Measurements from ENCODE around the gene RNF13.
A peak's percentile ranks its signal among the peaks of the same experiment; 100 is the strongest.
"Not testable (repeated sequence)": the region's sequence is repeated elsewhere in the genome, so short reads cannot be mapped to it uniquely, and the experiment has no call there.

Gene RNF13

GRCh38 chr3:149898771-149899170, 85.8 kb downstream of the RNF13 start:
- DNase-seq (ENCODE audit: low spot score) = no peak

- DNase-seq (ENCODE audit: low spot score) = no peak
These were observed 87.3 kb downstream of the RNF13 start for GRCh38 chr3:149900322-149900721.

DNA sequence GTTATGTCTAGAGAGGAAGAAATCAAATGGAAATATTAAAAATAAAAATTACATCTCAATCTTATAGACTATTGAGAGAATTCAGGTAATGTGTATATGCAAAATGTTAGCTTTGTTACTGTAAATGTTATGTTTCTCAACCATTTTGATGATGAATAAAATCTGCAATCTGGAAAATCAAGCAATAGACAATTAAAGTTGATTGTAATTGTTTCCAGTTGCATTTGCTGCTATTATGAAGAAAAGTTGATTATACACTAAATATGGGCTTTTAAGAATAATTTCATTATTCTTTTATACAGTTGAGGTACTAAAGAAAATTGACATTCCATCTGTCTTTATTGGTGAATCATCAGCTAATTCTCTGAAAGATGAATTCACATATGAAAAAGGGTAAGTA, 88.8 kb downstream of the RNF13 start:
- DNase-seq (ENCODE audit: low spot score) = no peak

- peak; percentile 69 for DNase-seq (ENCODE audit: low spot score)
These were observed 89.6 kb downstream of the RNF13 start for GRCh38 chr3:149902498-149903139.

GRCh38 chr3:149906036-149906435, 93.0 kb downstream of the RNF13 start:
- no peak for DNase-seq (ENCODE audit: low spot score)

- DNase-seq (ENCODE audit: low spot score) = peak; percentile 32
These were observed 95.5 kb downstream of the RNF13 start for GRCh38 chr3:149908424-149908957.

GRCh38 chr3:149909923-149910322, 96.9 kb downstream of the RNF13 start:
- no peak for DNase-seq (ENCODE audit: low spot score)

DNA sequence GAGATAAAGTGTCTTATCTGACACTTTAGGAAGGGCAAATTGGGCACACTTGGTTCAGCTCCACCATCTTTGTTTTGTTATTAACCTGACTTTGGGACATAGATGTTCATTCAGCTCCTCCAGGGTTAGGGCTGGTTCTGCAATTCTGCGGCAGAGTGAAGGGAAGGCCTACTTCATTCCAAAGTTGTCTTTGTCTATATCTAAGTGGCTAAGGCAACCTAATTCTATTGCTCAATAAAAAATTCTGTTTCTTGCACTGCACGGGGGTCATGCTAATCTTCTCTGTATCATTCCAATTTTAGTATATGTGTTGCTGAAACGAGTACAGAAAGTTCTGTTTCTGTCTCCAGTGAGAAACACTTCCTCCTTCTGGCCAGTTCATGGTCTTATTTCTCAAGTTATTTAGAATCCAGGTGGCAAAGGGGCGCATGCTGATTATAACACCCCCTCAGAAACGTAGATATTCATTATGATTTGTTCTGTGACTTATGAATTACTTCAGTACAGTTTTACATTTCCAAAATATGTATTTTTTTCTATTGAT, 104.2 kb downstream of the RNF13 start:
- no peak for DNase-seq (ENCODE audit: low spot score)

- no peak for DNase-seq (ENCODE audit: low spot score)
These were observed 106.5 kb downstream of the RNF13 start for GRCh38 chr3:149919509-149919908.

DNA sequence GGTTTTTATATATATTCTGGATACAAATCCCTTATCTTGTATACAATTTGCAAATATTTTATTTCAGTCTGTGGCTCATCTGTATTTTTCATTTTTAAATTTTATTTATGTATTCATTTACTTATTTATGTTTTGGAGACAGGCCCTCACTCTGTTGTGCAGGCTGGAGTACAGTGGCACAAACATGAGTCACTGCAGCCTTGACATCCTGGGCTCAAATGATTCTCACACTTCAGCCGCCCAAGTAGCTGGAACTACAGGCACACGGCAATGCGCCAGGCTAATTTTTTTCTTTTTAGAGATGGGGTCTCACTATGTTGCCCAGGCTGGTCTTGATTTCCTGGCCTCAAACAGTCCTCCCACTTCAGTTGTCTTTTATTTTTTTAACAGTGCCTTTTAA, 107.1 kb downstream of the RNF13 start:
- no peak for DNase-seq (ENCODE audit: low spot score)

DNA sequence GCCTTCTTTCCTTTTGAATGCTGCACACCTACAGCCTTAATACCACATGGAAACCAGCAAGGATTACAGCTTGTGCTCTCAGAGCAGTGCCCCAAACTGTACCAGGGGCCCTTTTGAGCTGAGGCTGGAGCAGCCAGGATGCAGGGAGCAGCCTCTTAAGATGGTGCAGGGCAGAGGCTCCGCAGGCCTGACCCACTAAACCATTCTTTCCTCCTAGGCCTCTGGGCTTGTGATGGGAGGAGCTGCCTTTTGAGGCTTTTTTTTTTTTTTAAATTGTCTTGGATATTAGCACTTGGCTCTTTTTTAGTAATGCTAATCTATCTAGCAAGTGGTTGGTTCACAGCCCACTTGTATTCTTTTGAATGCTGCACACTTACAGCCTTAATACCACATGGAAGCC, 120.0 kb downstream of the RNF13 start:
- no peak for DNase-seq (ENCODE audit: low spot score)

GRCh38 chr3:149933858-149934257, 120.8 kb downstream of the RNF13 start:
- DNase-seq (ENCODE audit: low spot score) = no peak

DNA sequence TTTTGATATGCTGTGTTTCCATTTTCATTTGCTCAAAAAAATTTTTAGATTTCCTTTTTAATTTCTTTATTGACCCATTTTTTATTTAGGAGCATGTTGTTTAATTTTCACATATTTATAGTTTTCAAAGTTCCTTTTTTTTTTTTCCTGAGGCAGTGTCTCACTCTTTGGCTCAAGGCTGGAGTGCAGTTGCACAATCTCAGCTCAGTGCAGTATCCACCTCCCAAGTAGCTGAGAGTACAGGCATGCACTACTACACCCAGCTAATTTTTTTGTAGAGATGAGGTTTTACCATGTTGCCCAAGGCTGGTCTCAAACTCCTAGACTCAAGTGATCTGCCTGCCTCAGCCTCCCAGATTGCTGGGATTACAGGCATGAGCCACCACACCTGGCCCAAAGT, 121.5 kb downstream of the RNF13 start:
- DNase-seq (ENCODE audit: low spot score) = no peak

DNA sequence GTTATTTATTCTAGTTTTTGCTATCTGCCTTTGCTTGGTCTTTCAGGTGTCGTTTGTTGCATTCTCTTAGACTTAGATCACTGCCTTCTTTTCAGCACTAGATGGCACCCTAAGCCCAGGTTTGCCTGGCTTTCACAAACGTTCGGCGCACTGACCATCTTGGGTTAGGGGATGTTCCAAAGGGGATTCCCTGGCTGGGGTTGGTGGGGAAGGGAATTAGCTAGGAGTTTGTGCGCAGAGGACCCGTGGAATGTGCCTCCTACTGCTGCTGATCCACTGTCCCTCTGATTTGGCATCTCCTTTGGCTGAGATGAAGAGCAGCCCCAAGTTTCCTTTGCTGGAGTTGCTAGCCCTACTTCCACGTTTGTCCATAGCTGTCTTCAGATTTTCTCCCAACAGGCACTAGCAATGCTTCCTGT, 123.8 kb downstream of the RNF13 start:
- DNase-seq (ENCODE audit: low spot score) = peak; percentile 72

- DNase-seq (ENCODE audit: low spot score) = not testable (repeated sequence)
These were observed 125.5 kb downstream of the RNF13 start for GRCh38 chr3:149938392-149939055.

DNA sequence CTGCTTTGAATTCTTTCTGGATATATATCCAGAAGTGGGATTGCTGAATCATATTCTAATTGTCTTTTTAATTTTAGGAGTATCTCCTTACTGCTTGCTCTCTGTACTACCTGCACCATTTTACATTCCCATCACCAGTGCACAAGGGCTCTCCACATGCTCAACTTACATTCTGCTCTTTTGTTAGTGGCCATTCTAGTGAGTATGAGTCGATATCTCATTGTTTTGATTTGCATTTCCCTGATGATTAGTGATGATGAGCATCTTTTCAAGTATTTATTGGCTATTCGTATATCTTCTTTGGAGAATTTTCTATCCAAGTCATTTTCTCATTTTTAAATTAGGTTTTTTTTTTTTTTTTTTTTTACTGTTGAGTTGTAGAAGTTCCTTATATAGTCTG, 128.2 kb downstream of the RNF13 start:
- DNase-seq (ENCODE audit: low spot score) = no peak

DNA sequence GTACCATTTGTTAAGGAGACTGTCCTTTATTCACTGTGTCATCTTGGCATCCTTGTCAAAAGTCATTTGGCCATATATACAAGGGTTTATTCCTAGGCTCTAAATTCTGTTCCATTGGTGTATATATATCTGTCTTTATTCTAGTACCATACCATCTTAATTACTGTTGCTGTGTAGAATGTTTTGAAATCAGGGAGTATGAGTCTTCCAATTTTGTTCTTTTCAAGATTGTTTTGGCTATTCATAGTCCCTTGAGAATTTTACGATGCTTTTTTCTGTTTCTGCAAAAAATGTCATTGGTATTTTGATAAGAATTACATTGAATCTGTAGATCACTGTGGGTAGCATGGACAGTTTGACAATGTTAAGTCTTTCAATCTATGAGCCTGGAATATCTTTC, 128.9 kb downstream of the RNF13 start:
- DNase-seq (ENCODE audit: low spot score) = no peak

DNA sequence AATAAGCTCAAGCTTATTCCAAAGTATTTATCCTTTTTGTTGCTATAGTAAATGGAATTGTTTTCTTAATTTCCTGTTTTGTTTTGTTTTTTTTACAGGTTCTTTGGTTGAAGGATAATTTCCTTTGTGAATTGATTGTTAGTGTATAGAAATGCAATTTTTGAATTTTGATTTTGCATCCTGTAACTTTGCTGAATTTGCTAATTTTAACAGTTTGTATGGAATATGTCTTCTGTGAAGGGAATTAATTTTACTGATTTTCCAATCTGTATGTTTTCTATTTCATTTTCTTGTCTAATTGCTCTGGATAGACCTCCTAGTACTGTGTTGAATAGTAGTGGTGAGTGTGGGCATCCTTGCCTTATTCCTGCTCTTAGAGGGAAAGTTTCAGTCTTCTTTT, 129.4 kb downstream of the RNF13 start:
- DNase-seq (ENCODE audit: low spot score) = no peak

GRCh38 chr3:149943966-149944365, 131.0 kb downstream of the RNF13 start:
- DNase-seq (ENCODE audit: low spot score) = not testable (repeated sequence)

DNA sequence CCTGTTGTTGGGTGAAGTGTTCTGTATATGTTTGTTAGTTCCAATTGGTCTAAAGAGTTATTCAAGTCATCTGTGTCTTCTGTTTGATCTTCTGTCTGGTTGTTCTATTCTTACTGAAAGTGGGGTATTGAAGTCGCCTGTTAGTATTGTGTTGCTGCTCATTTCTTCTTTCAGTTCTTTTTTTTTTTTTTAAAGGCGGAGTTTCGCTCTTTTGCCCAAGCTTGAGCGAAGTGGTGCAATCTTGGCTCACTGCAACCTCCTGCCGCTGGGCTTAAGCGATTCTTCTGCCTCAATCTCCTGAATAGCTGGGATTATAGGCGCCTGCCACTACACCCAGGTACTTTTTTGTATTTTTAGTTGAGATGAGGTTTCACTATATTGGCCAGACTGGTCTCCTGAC, 134.2 kb downstream of the RNF13 start:
- no peak for DNase-seq (ENCODE audit: low spot score)

- DNase-seq (ENCODE audit: low spot score) = no peak
These were observed 136.2 kb downstream of the RNF13 start for GRCh38 chr3:149949181-149949580.

- DNase-seq (ENCODE audit: low spot score) = no peak
These were observed 141.8 kb downstream of the RNF13 start for GRCh38 chr3:149954812-149955211.

DNA sequence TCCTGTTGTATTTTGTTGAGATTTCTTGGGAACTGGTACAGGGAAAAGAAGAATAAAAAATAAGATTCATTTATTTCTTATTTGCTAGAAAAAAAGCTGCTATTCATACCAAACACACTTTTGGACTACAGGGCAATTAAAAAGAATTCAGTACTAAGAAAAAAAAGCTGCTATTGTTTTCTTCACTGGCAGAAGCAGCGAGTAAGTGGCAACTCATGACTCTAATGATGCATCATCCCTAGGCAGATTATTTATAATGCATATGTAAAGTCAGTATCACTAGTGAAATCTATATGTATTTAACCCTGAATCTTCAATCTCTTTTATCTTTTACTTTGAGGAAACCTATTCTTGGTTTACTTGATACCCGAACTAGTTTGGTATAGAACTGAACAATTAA, 142.4 kb downstream of the RNF13 start:
- DNase-seq (ENCODE audit: low spot score) = no peak
